Esophagus muscularis mucosa (tissue), 4 donors: ENCODE data around the gene C12orf76. TPM values are rescaled to one million over a fixed set of nuclear protein-coding genes. Genes with fewer than 3 reads are reported as not detected.
A peak's percentile ranks its signal among the peaks of the same experiment; 100 is the strongest.

Experiments
- DNase-seq: peaks from one replicate; pipeline ENCODE4 v3.0.0-alpha.2; 2017; ENCODE audit errors: extremely low spot score
- H3K27ac ChIP-seq, 4 donors: fragments of 200-600 bp; sonication (generic); replicated peaks in 1 of 4; 1 replicate in 3 of 4; 2 replicates in 1 of 4; pipeline ENCODE4 v1.5.1; 2016 to 2019; ENCODE audit warnings: mild to moderate bottlenecking in 1 of 4
- H3K27me3 ChIP-seq, 4 donors: fragments of 200-600 bp; sonication (generic); one replicate each; pipeline versions ENCODE4 v1.5.1 to v1.6.0; 2016 to 2019
- H3K36me3 ChIP-seq, 4 donors: fragments of 200-600 bp; sonication (generic); one replicate each; pipeline ENCODE4 v1.5.1; 2016 to 2019
- H3K4me1 ChIP-seq, 4 donors: fragments of 200-600 bp; sonication (generic); one replicate each; pipeline ENCODE4 v1.5.1; 2016 to 2019
- H3K4me3 ChIP-seq, 4 donors: fragments of 200-600 bp; sonication (generic); 1 replicate in 2 of 4; 2 replicates in 2 of 4; pipeline ENCODE4 v1.5.1; 2016 to 2019; ENCODE audit warnings: mild to moderate bottlenecking in 4 of 4, moderate library complexity in 1 of 4
- H3K9me3 ChIP-seq, 4 donors: fragments of 200-600 bp; sonication (generic); 1 replicate in 3 of 4; 2 replicates in 1 of 4; pipeline ENCODE4 v1.5.1; 2016 to 2019
- CTCF ChIP-seq, 3 experiments: fragments of 200-600 bp in 2 of 3; fragments of 450-650 bp in 1 of 3; sonication (generic) in 2 of 3; IDR thresholded peaks; one replicate each; pipeline ENCODE4 v1.5.1; 2017 to 2019; ENCODE audit warnings: antibody characterized with exemption in 3 of 3, mild to moderate bottlenecking in 2 of 3, moderate library complexity in 1 of 3
- EP300 ChIP-seq: sonication (generic); formaldehyde crosslinking; IDR thresholded peaks from one replicate; pipeline ENCODE4 v1.6.1; 2017; ENCODE audit warnings: antibody characterized with exemption
- POLR2A ChIP-seq: fragments of 450-650 bp; IDR thresholded peaks from one replicate; pipeline ENCODE4 v1.6.1; 2017; ENCODE audit warnings: antibody characterized with exemption, moderate library complexity, mild to moderate bottlenecking, low read depth
- POLR2AphosphoS5 ChIP-seq, 2 donors: sonication (generic); formaldehyde crosslinking; IDR thresholded peaks; one replicate each; pipeline ENCODE4 v1.6.1; 2017; ENCODE audit warnings: antibody characterized with exemption in 2 of 2
- WGBS: methylation state at CpG from one replicate; pipeline ENCODE4 v1.1.5; 2018; 5-methylcytosine and 5-hydroxymethylcytosine counted together
- intact Hi-C: fragments of 100-400 bp; cut with DNase I; formaldehyde crosslinking; loops from one replicate; pipeline ENCODE4 v1.15.1; 2023
- total RNA-seq, 4 donors: library from RNA; depleted of rRNA; stranded (reverse); fragments of >200 nt; gene quantifications; one replicate each; pipeline versions ENCODE4 v1.1.0 to v1.2.1, GENCODE V29; 2016

The C12orf76 gene
- total RNA-seq, 4 donors from 2014 or later = 13.6 to 14.7 (median 13.9) TPM

GRCh38 chr12:109999983-110000505 lies 48.3 kb downstream of the C12orf76 start:
- TF ChIP-seq POLR2AphosphoS5 (IDR thresholded peaks at IDR 0.05) (peak; percentile 19 to 52), POLR2A (no peak)
- WGBS = 2% methylated on average over 14 of the region's 17 CpGs
- DNase-seq = no peak
- peaks cover 22 to 59% (median 48%) of the 10 kb centered on the region in 4 donors for H3K4me1 ChIP-seq
- H3K36me3 ChIP-seq = peaks cover 0 to 9% (median 2%) of the 10 kb centered on the region in 4 donors
- H3K4me3 ChIP-seq = peak overlapping the region; percentile 82 to 99 (median 88)
- intact Hi-C loops = loop anchor here (5.0 kb wide), 1 partner anchor 48 kb away; no protein-coding TSS in a partner anchor
- H3K9me3 ChIP-seq = no peaks in the 10 kb centered on the region
- H3K27me3 ChIP-seq = no peaks in the 10 kb centered on the region
- peak overlapping the region; percentile 84 to 88 (median 86) for H3K27ac ChIP-seq

- H3K9me3 ChIP-seq = no peaks in the 10 kb centered on the region
- intact Hi-C loops = loop anchor here (5.0 kb wide), 1 partner anchor 47 kb away; no protein-coding TSS in a partner anchor
- WGBS = 0% methylated on average over 5 of the region's 27 CpGs
- peaks cover 26 to 63% (median 53%) of the 10 kb centered on the region in 4 donors for H3K4me1 ChIP-seq
- peak overlapping the region; percentile 84 to 88 (median 86) for H3K27ac ChIP-seq
- H3K4me3 ChIP-seq = peak overlapping the region; percentile 82 to 99 (median 88)
- H3K27me3 ChIP-seq = no peaks in the 10 kb centered on the region
- no peak for TF ChIP-seq EP300
- no peak for TF ChIP-seq POLR2AphosphoS5 (IDR thresholded peaks at IDR 0.05)
- TF ChIP-seq CTCF (IDR thresholded peaks at IDR 0.05) = no peak
- TF ChIP-seq POLR2A = no peak
- peaks cover 0 to 9% (median 2%) of the 10 kb centered on the region in 4 donors for H3K36me3 ChIP-seq
- no peak for DNase-seq
Measured at GRCh38 chr12:109999649-109999971, 48.7 kb downstream of the C12orf76 start.

GRCh38 chr12:109998904-109999648 lies 49.2 kb downstream of the C12orf76 start, which contains the start of gene ANKRD13A:
Gene ANKRD13A, plus strand, starts transcription at chr12:109999430. Its CDS starts 259 bp downstream, at chr12:109999689.
- intact Hi-C loops = loop anchor here (5.0 kb wide), 1 partner anchor 47 kb away; no protein-coding TSS in a partner anchor
- 1% methylated on average over 27 of the region's 62 CpGs for WGBS

GRCh38 chr12:109998241-109998903 lies 50.0 kb downstream of the C12orf76 start:
- Histone ChIP-seq H3K4me3 (peak overlapping the region; percentile 82 to 99 (median 88)), H3K4me1 (peaks cover 38 to 73% (median 65%) of the 10 kb centered on the region in 4 donors), H3K9me3 (no peaks in the 10 kb centered on the region), H3K27me3 (no peaks in the 10 kb centered on the region), H3K36me3 (peaks cover 0 to 7% (median 2%) of the 10 kb centered on the region in 4 donors), H3K27ac (peak overlapping the region; percentile 84 to 88 (median 86))
- intact Hi-C loops = loop anchor here (5.0 kb wide), 1 partner anchor 46 kb away; no protein-coding TSS in a partner anchor
- 55% methylated on average over 9 of the region's 9 CpGs for WGBS
- no peak for DNase-seq
- TF ChIP-seq EP300 = no peak
- TF ChIP-seq POLR2A = no peak
- TF ChIP-seq POLR2AphosphoS5 (IDR thresholded peaks at IDR 0.05) = no peak
- no peak for TF ChIP-seq CTCF (IDR thresholded peaks at IDR 0.05)

More at GRCh38 chr12:109998904-109999648, 49.2 kb downstream of the C12orf76 start, which contains the start of gene ANKRD13A:
- peak; percentile 97 for DNase-seq
- peak in 1 of 3 experiments; percentile 21 for TF ChIP-seq CTCF (IDR thresholded peaks at IDR 0.05)
- TF ChIP-seq POLR2AphosphoS5 (IDR thresholded peaks at IDR 0.05) = peak; percentile 84 to 94
- TF ChIP-seq EP300 = no peak
- TF ChIP-seq POLR2A = no peak
- peak within 1 kb of the TSS; percentile 82 to 99 (median 88) for H3K4me3 ChIP-seq
- peaks cover 0 to 9% (median 2%) of the 10 kb centered on the region in 4 donors for H3K36me3 ChIP-seq
- H3K4me1 ChIP-seq = peaks cover 32 to 69% (median 58%) of the 10 kb centered on the region in 4 donors
- no peaks in the 10 kb centered on the region for H3K27me3 ChIP-seq
- no peaks in the 10 kb centered on the region for H3K9me3 ChIP-seq
- H3K27ac ChIP-seq = peak within 1 kb of the TSS; percentile 84 to 88 (median 86)
